Measurements from ENCODE around the gene GPA33.

The GPA33 gene

DNA sequence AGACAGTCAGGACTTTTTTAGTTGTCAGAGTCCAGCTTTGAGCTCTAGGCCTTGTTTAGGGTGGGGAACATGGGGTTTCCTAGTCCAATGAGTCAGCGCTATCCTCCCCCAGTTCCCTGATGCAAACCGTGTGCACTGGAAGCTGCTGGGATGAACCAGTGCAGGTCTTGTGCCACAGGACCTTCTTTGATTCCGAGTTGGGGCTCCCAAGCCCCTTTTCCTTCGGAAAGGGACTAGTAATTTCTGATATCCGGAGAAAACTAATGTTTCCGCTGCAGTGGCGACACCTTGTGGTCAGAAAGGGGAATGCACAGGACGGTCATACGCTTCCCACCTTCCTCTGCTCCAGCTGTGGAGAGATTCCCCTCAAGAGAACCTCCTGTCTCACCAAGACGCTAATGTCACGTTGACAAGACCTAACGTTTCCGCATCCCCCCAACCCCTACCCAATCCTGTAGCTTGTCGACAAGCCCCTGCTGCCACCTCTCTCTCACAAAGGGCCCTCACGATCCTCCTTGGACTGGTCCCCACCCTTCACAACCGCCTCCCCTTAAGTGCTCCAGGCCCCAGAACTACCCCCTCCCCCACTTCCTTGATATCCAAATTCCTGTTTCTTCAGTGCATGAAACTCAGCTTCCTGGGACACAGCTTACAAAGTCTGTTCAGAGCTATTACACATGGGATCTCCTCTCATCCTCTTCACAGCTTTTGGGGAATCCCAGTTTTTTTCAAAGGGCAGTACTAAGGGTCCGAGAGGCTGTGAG, 30.9 kb downstream of the GPA33 start:
- peak; percentile 82 for TF ChIP-seq CTCF (IDR thresholded peaks at IDR 0.05; ENCODE audit: borderline replicate concordance, control extremely low read depth, extremely low read depth, insufficient read depth, missing control alignments)
- in situ Hi-C loops (cut with MboI; ENCODE audit: low sequenced_read_pairs, unreplicated experiment), result loop anchor here (5.0 to 10.0 kb wide), 2 partner anchors 74 to 147 kb away; partner anchors contain the start of gene MAEL
- peak; percentile 70 for DNase-seq (ENCODE audit: low spot score)

DNA sequence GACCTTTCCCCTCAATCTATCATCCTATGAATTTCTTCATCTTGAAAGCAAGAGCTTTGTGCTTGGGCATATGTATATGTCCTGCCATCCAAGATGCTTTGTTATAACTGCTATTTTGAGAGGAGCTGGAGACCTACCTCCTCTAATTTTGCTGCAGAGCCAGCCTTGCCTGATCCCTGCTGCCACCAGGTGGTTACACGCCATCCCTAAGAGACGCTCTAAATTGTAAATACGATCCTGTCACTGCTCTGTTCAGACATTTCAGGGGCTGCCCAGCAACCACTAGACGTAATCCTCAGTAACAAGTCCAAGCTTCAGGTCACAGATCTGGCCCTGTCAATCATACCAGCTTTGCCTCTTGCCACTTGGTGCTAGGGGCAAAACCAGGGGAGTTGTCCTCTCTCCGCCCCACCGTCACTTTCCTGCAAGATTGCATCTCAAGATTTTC, 32.9 kb downstream of the GPA33 start:
- in situ Hi-C loops (cut with MboI; ENCODE audit: low sequenced_read_pairs, unreplicated experiment), result loop anchor here (5.0 to 10.0 kb wide), 2 partner anchors 72 to 145 kb away; partner anchors contain the start of gene MAEL
- peak; percentile 61 for TF ChIP-seq CTCF (IDR thresholded peaks at IDR 0.05; ENCODE audit: borderline replicate concordance, control extremely low read depth, extremely low read depth, insufficient read depth, missing control alignments)
- peak; percentile 59 for DNase-seq (ENCODE audit: low spot score)

- in situ Hi-C loops (cut with MboI; ENCODE audit: low sequenced_read_pairs, unreplicated experiment), result loop anchor here (5.0 to 10.0 kb wide), 2 partner anchors 72 to 144 kb away; partner anchors contain the start of gene MAEL
- no peak for TF ChIP-seq CTCF (IDR thresholded peaks at IDR 0.05; ENCODE audit: borderline replicate concordance, control extremely low read depth, extremely low read depth, insufficient read depth, missing control alignments)
- no peak for DNase-seq (ENCODE audit: low spot score)
Measured at GRCh38 chr1:167056529-167057231, 33.5 kb downstream of the GPA33 start.

- in situ Hi-C loops (cut with MboI; ENCODE audit: low sequenced_read_pairs, unreplicated experiment), result loop anchor here (5.0 to 10.0 kb wide), 2 partner anchors 70 to 143 kb away; partner anchors contain the start of gene MAEL
- DNase-seq (ENCODE audit: low spot score), result no peak
- no peak for TF ChIP-seq CTCF (IDR thresholded peaks at IDR 0.05; ENCODE audit: borderline replicate concordance, control extremely low read depth, extremely low read depth, insufficient read depth, missing control alignments)
Measured at GRCh38 chr1:167054946-167055630, 35.1 kb downstream of the GPA33 start.

DNA sequence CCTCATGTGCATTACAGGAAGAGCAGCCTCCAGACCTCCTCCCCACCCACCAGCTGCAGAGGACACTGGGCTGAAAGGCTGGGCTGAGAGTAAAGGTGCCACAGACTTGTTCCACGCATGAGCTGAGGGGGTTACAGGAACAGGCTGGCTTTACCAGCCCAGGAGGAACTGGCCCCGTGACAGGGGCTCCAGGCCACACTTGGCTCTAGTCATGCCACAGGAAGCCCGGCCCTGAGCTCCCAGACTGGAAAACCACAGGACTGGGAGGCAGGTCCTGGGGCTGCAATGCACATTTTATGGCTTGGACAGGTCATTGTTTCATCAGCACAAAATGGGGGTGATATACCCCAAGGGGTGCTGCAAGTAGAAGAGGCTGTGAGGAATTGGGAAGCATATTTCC, 35.6 kb downstream of the GPA33 start:
- DNase-seq (ENCODE audit: low spot score), result no peak
- in situ Hi-C loops (cut with MboI; ENCODE audit: low sequenced_read_pairs, unreplicated experiment), result loop anchor here (10.0 kb wide), 1 partner anchor 70 kb away; the partner anchor contains the start of gene MAEL
- TF ChIP-seq CTCF (IDR thresholded peaks at IDR 0.05; ENCODE audit: borderline replicate concordance, control extremely low read depth, extremely low read depth, insufficient read depth, missing control alignments), result no peak

GRCh38 chr1:167052389-167052788, 37.8 kb downstream of the GPA33 start:
- peak; percentile 14 for TF ChIP-seq CTCF (IDR thresholded peaks at IDR 0.05; ENCODE audit: borderline replicate concordance, control extremely low read depth, extremely low read depth, insufficient read depth, missing control alignments)
- in situ Hi-C loops (cut with MboI; ENCODE audit: low sequenced_read_pairs, unreplicated experiment), result loop anchor here (10.0 kb wide), 1 partner anchor 68 kb away; the partner anchor contains the start of gene MAEL

More at GRCh38 chr1:167052389-167052788, 37.8 kb downstream of the GPA33 start:
- DNase-seq (ENCODE audit: low spot score), result no peak

Measured in GM13976 (cell line).